Stomach (tissue), 4 donors: Measurements from ENCODE around the gene NFATC1.

ENCODE experiments used
- EP300 ChIP-seq: sonication (generic); formaldehyde crosslinking; IDR thresholded peaks from one replicate; pipeline ENCODE4 v1.6.1; 2017; ENCODE audit warnings: antibody characterized with exemption
- POLR2A ChIP-seq, 4 donors: fragments of 450-650 bp; IDR thresholded peaks; one replicate each; pipeline ENCODE4 v1.6.1; 2016; ENCODE audit warnings: antibody characterized with exemption in 4 of 4, control low read depth in 2 of 4, mild to moderate bottlenecking in 1 of 4, moderate library complexity in 1 of 4
- TF ChIP-seq, protein P1 (sequence below), 7 experiments: fragments of 450-650 bp in 4 of 7; fragments of 200-600 bp in 3 of 7; sonication (generic) in 3 of 7; IDR thresholded peaks; one replicate each; pipeline ENCODE4 v1.5.1; 2016 to 2019; ENCODE audit warnings: antibody characterized with exemption in 7 of 7, control low read depth in 2 of 7, mild to moderate bottlenecking in 1 of 7

GRCh38 chr18:79441420-79441819 lies 45.7 kb downstream of the NFATC1 start:
- TF ChIP-seq EP300 (no peak), POLR2A (IDR thresholded peaks at IDR 0.05) (no peak)
- TF ChIP-seq, protein P1, sequence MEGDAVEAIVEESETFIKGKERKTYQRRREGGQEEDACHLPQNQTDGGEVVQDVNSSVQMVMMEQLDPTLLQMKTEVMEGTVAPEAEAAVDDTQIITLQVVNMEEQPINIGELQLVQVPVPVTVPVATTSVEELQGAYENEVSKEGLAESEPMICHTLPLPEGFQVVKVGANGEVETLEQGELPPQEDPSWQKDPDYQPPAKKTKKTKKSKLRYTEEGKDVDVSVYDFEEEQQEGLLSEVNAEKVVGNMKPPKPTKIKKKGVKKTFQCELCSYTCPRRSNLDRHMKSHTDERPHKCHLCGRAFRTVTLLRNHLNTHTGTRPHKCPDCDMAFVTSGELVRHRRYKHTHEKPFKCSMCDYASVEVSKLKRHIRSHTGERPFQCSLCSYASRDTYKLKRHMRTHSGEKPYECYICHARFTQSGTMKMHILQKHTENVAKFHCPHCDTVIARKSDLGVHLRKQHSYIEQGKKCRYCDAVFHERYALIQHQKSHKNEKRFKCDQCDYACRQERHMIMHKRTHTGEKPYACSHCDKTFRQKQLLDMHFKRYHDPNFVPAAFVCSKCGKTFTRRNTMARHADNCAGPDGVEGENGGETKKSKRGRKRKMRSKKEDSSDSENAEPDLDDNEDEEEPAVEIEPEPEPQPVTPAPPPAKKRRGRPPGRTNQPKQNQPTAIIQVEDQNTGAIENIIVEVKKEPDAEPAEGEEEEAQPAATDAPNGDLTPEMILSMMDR (IDR thresholded peaks at IDR 0.05), result no peak
